CD14-positive monocyte (primary cell): ENCODE data around the gene TMEM59L. TPM values are rescaled to one million over a fixed set of nuclear protein-coding genes. Genes with fewer than 3 reads are reported as not detected.
A peak's percentile ranks its signal among the peaks of the same experiment; 100 is the strongest.

Experiments
- DNase-seq, 3 donors: peaks; one replicate each; pipeline ENCODE4 v3.0.0-alpha.2; 2011 to 2022
- H2AFZ ChIP-seq: 2 replicates; pipeline ENCODE4 v1.6.0; 2012; ENCODE audit warnings: mild to moderate bottlenecking, low read depth, low read length, inconsistent platforms; ENCODE audit not compliant: insufficient read depth, poor library complexity, severe bottlenecking
- H3K27ac ChIP-seq, 2 donors: 1 replicate in 1 of 2; 2 replicates in 1 of 2; pipeline ENCODE4 v1.5.1; 2012 to 2013; ENCODE audit warnings: low read length in 2 of 2, control low read depth in 1 of 2, inconsistent platforms in 1 of 2, low read depth in 1 of 2, mild to moderate bottlenecking in 1 of 2
- H3K27me3 ChIP-seq, 2 donors: one replicate each; pipeline versions ENCODE4 v1.6.0 to v1.6.1; 2011 to 2013; ENCODE audit warnings: low read length in 2 of 2; ENCODE audit not compliant: control insufficient read depth in 2 of 2, insufficient read depth in 2 of 2
- H3K36me3 ChIP-seq, 2 donors: replicated peaks in 1 of 2; 1 replicate in 1 of 2; 2 replicates in 1 of 2; pipeline versions ENCODE4 v1.5.1 to v1.6.1; 2012 to 2013; ENCODE audit warnings: low read length in 2 of 2, control low read depth in 1 of 2, inconsistent platforms in 1 of 2, mild to moderate bottlenecking in 1 of 2; ENCODE audit not compliant: insufficient read depth in 2 of 2, control insufficient read depth in 1 of 2
- H3K4me1 ChIP-seq, 2 donors: 1 replicate in 1 of 2; 2 replicates in 1 of 2; pipeline versions ENCODE4 v1.5.1 to v1.6.1; 2012 to 2013; ENCODE audit warnings: low read length in 2 of 2, control low read depth in 1 of 2, inconsistent platforms in 1 of 2, mild to moderate bottlenecking in 1 of 2, moderate library complexity in 1 of 2; ENCODE audit not compliant: insufficient read depth in 2 of 2, control insufficient read depth in 1 of 2
- H3K4me2 ChIP-seq: replicated peaks from 2 replicates; pipeline ENCODE3; 2012; ENCODE audit warnings: low read length, moderate library complexity, mild to moderate bottlenecking; ENCODE audit not compliant: poor library complexity, severe bottlenecking; ENCODE audit errors: extremely low read depth
- H3K4me3 ChIP-seq, 3 experiments: fragments of 200-600 bp in 1 of 3; sonication (generic) in 1 of 3; replicated peaks in 1 of 3; 1 replicate in 2 of 3; 2 replicates in 1 of 3; pipeline ENCODE4 v1.5.1; 2011 to 2013; ENCODE audit warnings: low read length in 3 of 3, mild to moderate bottlenecking in 3 of 3, control low read depth in 2 of 3, low read depth in 2 of 3, inconsistent platforms in 1 of 3, moderate library complexity in 1 of 3
- H3K79me2 ChIP-seq: 2 replicates; pipeline ENCODE4 v1.6.0; 2012; ENCODE audit warnings: mild to moderate bottlenecking, control low read depth, inconsistent platforms, low read length, moderate library complexity; ENCODE audit not compliant: insufficient read depth
- H3K9ac ChIP-seq: 2 replicates; pipeline ENCODE4 v1.6.0; 2017; ENCODE audit warnings: low read length, mild to moderate bottlenecking; ENCODE audit not compliant: insufficient read depth, poor library complexity, severe bottlenecking
- H3K9me3 ChIP-seq, 2 donors: replicated peaks in 1 of 2; 1 replicate in 1 of 2; 2 replicates in 1 of 2; pipeline versions ENCODE4 v1.5.1 to v1.6.1; 2012 to 2013; ENCODE audit warnings: low read length in 2 of 2, control low read depth in 1 of 2; ENCODE audit not compliant: control insufficient read depth in 1 of 2, insufficient read depth in 1 of 2
- H4K20me1 ChIP-seq: 2 replicates; pipeline ENCODE4 v1.6.0; 2012; ENCODE audit warnings: mild to moderate bottlenecking, low read length, control low read depth, moderate library complexity; ENCODE audit not compliant: insufficient read depth
- H3K27ac Mint-ChIP-seq, 7 donors: one replicate each; pipeline ENCODE4 v1.8.0; 2020; ENCODE audit warnings: mild to moderate bottlenecking in 7 of 7, mixed read lengths in 7 of 7, moderate library complexity in 6 of 7, inconsistent platforms in 2 of 7
- H3K27me3 Mint-ChIP-seq, 3 donors: one replicate each; pipeline ENCODE4 v1.8.0; 2021 to 2022; ENCODE audit warnings: low read depth in 3 of 3, mild to moderate bottlenecking in 3 of 3, mixed read lengths in 3 of 3, moderate library complexity in 3 of 3, inconsistent platforms in 1 of 3
- H3K36me3 Mint-ChIP-seq, 2 donors: one replicate each; pipeline ENCODE4 v1.8.0; 2020; ENCODE audit warnings: mixed read lengths in 2 of 2, inconsistent platforms in 1 of 2, mild to moderate bottlenecking in 1 of 2
- H3K4me1 Mint-ChIP-seq: one replicate; pipeline ENCODE4 v1.8.0; 2020; ENCODE audit warnings: mild to moderate bottlenecking, mixed read lengths
- H3K4me3 Mint-ChIP-seq, 2 donors: one replicate each; pipeline ENCODE4 v1.8.0; 2020; ENCODE audit warnings: mild to moderate bottlenecking in 2 of 2, mixed read lengths in 2 of 2, moderate library complexity in 1 of 2
- H3K9me3 Mint-ChIP-seq, 7 donors: one replicate each; pipeline ENCODE4 v1.8.0; 2020 to 2022; ENCODE audit warnings: mixed read lengths in 7 of 7, mild to moderate bottlenecking in 6 of 7, moderate library complexity in 6 of 7, inconsistent platforms in 2 of 7
- WGBS: methylation state at CpG from one replicate; pipeline ENCODE4 v1.1.5; 2013; ENCODE audit warnings: missing lambda C conversion rate; ENCODE audit not compliant: insufficient coverage; 5-methylcytosine and 5-hydroxymethylcytosine counted together
- intact Hi-C, 2 donors: fragments of 100-400 bp; cut with micrococcal nuclease; formaldehyde crosslinking; loops; one replicate each; pipeline versions ENCODE4 v1.15.0 to v1.15.1; 2023
- polyA plus RNA-seq, 3 donors: library from polyadenylated mRNA; depleted of rRNA in 1 of 3; unstranded in 2 of 3; stranded (reverse) in 1 of 3; fragments of 300-500 nt in 2 of 3; fragments of >200 nt in 1 of 3; fragmentation: Illumina TruSeq in 2 of 3; gene quantifications; 1 replicate in 2 of 3; 2 replicates in 1 of 3; pipeline ENCODE4 v1.2.3, GENCODE V29; 2012 to 2021
- TF ChIP-seq, protein P1 (sequence below): fragments of 200-600 bp; IDR thresholded peaks from one replicate; pipeline ENCODE4 v1.8.0; 2022; ENCODE audit warnings: antibody characterized with exemption, mild to moderate bottlenecking

The TMEM59L gene
- polyA plus RNA-seq, 3 donors, result not detected

DNA sequence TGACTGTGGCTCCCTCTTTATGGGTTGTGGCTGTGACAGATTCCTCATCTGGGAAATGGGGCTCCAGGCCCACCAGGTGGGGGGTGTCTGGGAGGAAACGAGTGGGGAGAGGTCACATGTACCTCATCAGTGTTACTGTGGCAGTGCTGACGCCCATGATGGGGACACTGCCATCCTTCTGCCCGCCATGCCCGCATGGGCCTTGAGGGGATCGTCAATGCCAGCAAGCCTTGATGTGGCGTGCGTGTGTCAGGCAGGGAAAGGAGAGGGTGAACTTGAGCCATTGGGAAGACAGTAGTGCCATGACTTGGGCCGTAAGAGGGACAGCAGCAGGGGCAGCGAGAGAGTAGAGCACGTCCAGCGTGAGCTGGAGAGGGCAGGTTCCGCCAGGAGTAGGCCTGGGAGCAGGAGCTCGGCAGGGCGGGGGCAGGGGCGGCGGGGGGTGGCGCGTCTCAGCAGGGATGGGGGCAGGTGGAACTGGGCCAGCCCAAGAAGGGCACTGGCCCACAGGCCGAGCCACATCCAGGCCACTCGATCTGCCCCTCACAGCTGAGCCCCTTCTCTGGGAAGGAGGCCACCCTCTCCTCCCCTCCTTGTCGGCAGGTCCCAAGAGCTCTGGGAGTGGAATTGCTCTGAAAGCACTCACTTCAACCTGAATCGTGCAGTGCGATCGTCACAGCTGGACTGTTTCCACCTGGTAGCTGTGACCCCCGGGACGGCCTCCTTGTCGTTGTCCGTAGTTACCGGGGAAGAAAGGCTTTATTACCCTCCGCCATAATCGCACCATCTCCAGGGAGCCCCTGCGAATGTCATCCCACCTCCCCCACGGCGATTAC, 34.1 kb downstream of the TMEM59L start:
- DNase-seq, result no peak
- Histone ChIP-seq H3K79me2 (peaks cover 13% of the 10 kb centered on the region), H3K9ac (no peak overlapping the region), H4K20me1 (peaks cover 67% of the 10 kb centered on the region), H3K27ac (no peak overlapping the region), H3K9me3 (no peaks in the 10 kb centered on the region), H3K4me1 (peaks cover 28 to 37% of the 10 kb centered on the region in 2 donors), H3K36me3 (peaks cover 0 to 2% of the 10 kb centered on the region in 2 donors), H2AFZ (no peak overlapping the region), H3K4me2 (no peak overlapping the region), H3K4me3 (no peak overlapping the region), H3K27me3 (no peaks in the 10 kb centered on the region)
- peaks cover 9 to 20% (median 14%) of the 10 kb centered on the region in 3 donors for H3K27me3 Mint-ChIP-seq
- peaks cover 39% of the 10 kb centered on the region for H3K4me1 Mint-ChIP-seq
- H3K4me3 Mint-ChIP-seq, result no peak overlapping the region
- H3K27ac Mint-ChIP-seq, result peak overlapping the region in 2 of 7 donors; percentile 6 to 72
- peaks cover 19% of the 10 kb centered on the region in 2 donors for H3K36me3 Mint-ChIP-seq
- TF ChIP-seq, protein P1, sequence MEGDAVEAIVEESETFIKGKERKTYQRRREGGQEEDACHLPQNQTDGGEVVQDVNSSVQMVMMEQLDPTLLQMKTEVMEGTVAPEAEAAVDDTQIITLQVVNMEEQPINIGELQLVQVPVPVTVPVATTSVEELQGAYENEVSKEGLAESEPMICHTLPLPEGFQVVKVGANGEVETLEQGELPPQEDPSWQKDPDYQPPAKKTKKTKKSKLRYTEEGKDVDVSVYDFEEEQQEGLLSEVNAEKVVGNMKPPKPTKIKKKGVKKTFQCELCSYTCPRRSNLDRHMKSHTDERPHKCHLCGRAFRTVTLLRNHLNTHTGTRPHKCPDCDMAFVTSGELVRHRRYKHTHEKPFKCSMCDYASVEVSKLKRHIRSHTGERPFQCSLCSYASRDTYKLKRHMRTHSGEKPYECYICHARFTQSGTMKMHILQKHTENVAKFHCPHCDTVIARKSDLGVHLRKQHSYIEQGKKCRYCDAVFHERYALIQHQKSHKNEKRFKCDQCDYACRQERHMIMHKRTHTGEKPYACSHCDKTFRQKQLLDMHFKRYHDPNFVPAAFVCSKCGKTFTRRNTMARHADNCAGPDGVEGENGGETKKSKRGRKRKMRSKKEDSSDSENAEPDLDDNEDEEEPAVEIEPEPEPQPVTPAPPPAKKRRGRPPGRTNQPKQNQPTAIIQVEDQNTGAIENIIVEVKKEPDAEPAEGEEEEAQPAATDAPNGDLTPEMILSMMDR, result no peak
- 97% methylated on average over 19 of the region's 34 CpGs for WGBS
- peaks cover 0 to 2% (median 0%) of the 10 kb centered on the region in 7 donors for H3K9me3 Mint-ChIP-seq
- intact Hi-C loops, result no loop called here

DNA sequence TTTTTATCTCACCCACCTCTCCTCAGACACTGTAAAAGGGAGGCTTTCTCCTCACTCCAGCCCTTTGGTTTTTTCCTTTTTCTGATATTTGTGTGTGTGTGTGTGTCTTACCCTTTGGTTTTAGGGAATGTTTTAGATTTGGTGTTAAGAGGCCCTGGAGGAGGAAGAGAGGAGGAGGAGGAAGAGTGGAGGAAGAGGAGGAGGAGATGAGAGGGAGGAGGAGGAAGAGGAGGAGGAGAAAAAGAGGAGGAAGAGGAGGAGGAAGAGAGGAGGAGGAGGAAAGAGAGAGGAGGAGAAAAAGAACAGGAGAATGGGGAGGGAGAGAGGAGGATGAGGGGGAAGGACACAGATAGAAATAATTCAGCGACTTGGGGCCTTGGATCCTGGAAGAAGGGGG, 34.7 kb downstream of the TMEM59L start:
- H3K9ac ChIP-seq, result no peak overlapping the region
- H3K27ac Mint-ChIP-seq, result no peak overlapping the region

More for the DNA sequence above, 34.7 kb downstream of the TMEM59L start:
- TF ChIP-seq, protein P1, result no peak
- Mint-ChIP-seq H3K4me1 (peaks cover 39% of the 10 kb centered on the region), H3K36me3 (peaks cover 19 to 24% of the 10 kb centered on the region in 2 donors), H3K4me3 (no peak overlapping the region), H3K9me3 (peaks cover 0 to 2% (median 0%) of the 10 kb centered on the region in 7 donors), H3K27me3 (peaks cover 11 to 20% (median 14%) of the 10 kb centered on the region in 3 donors)
- WGBS, result 100% methylated on average over 1 of the region's 1 CpG
- Histone ChIP-seq H4K20me1 (peaks cover 70% of the 10 kb centered on the region), H3K79me2 (peaks cover 9% of the 10 kb centered on the region), H3K4me2 (no peak overlapping the region), H3K36me3 (peaks cover 0 to 2% of the 10 kb centered on the region in 2 donors), H3K9me3 (no peaks in the 10 kb centered on the region), H3K27me3 (no peaks in the 10 kb centered on the region), H3K4me1 (peaks cover 28 to 37% of the 10 kb centered on the region in 2 donors), H2AFZ (no peak overlapping the region), H3K27ac (no peak overlapping the region), H3K4me3 (no peak overlapping the region)
- intact Hi-C loops, result no loop called here
- DNase-seq, result no peak
